Activated gamma-delta T cell treated with Interleukin-2 at 50 U/mL for 16 hours (primary cell): ENCODE results near the gene TSPYL2.
A peak's percentile ranks its signal among the peaks of the same experiment; 100 is the strongest.

Experiments used
- DNase-seq: peaks from one replicate; pipeline ENCODE4 v3.0.0-alpha.2; 2020

Gene TSPYL2

GRCh38 chrX:53081925-53082772, at the start of gene TSPYL2:
Gene TSPYL2, plus strand, starts transcription at chrX:53082367. Its CDS starts 132 bp downstream, at chrX:53082499.
- peak; percentile 90 for DNase-seq

- no peak for DNase-seq
Observed at GRCh38 chrX:53036149-53036548, 46.0 kb upstream of the TSPYL2 start.

GRCh38 chrX:53039236-53039635, 42.9 kb upstream of the TSPYL2 start:
- DNase-seq = no peak

GRCh38 chrX:53044995-53045394, 37.2 kb upstream of the TSPYL2 start:
- DNase-seq = no peak

- DNase-seq = no peak
Observed at GRCh38 chrX:53047228-53047627, 34.9 kb upstream of the TSPYL2 start.

GRCh38 chrX:53048169-53049126, 33.7 kb upstream of the TSPYL2 start, which contains the start of gene GPR173:
Gene GPR173, plus strand, starts transcription at chrX:53048789. Its CDS starts 27,833 bp downstream, at chrX:53076622.
- DNase-seq = no peak

- no peak for DNase-seq
Observed at GRCh38 chrX:53049127-53049517, 33.0 kb upstream of the TSPYL2 start.

- no peak for DNase-seq
Observed at GRCh38 chrX:53050841-53051240, 31.3 kb upstream of the TSPYL2 start.

GRCh38 chrX:53055244-53055849, 26.8 kb upstream of the TSPYL2 start:
- no peak for DNase-seq

GRCh38 chrX:53056292-53056691, 25.9 kb upstream of the TSPYL2 start:
- DNase-seq = no peak

- no peak for DNase-seq
Observed at GRCh38 chrX:53065104-53065503, 17.1 kb upstream of the TSPYL2 start.

- DNase-seq = no peak
Observed at GRCh38 chrX:53071064-53071463, 11.1 kb upstream of the TSPYL2 start.

GRCh38 chrX:53071604-53072417, 10.4 kb upstream of the TSPYL2 start:
- DNase-seq = peak; percentile 64

- DNase-seq = no peak
Observed at GRCh38 chrX:53072418-53073114, 9.6 kb upstream of the TSPYL2 start.

GRCh38 chrX:53073115-53073586, 9.0 kb upstream of the TSPYL2 start:
- no peak for DNase-seq

GRCh38 chrX:53075011-53075410, 7.2 kb upstream of the TSPYL2 start:
- no peak for DNase-seq

GRCh38 chrX:53076671-53077070, 5.5 kb upstream of the TSPYL2 start:
- no peak for DNase-seq

GRCh38 chrX:53077207-53078197, 4.7 kb upstream of the TSPYL2 start:
- no peak for DNase-seq

- no peak for DNase-seq
Observed at GRCh38 chrX:53078943-53079342, 3.2 kb upstream of the TSPYL2 start.
